OCI-LY3 (cell line): ENCODE results near the gene IL4.

Experiments used
- EZH2phosphoT487 ChIP-seq: fragments of 200-600 bp; shearing (Covaris generic); IDR thresholded peaks from 2 replicates; pipeline ENCODE4 v1.6.1; 2018; ENCODE audit warnings: antibody characterized with exemption, mixed run types, low read depth
- TF ChIP-seq, protein P1 (sequence below): fragments of 200-600, 300-600 bp; sonication (generic); IDR thresholded peaks from 2 replicates; pipeline ENCODE4 v1.5.1; 2014; ENCODE audit warnings: antibody characterized with exemption, low read length, low read depth

GRCh38 chr5:132688536-132689339 is 14.9 kb downstream of the IL4 start:
- TF ChIP-seq, protein P1, sequence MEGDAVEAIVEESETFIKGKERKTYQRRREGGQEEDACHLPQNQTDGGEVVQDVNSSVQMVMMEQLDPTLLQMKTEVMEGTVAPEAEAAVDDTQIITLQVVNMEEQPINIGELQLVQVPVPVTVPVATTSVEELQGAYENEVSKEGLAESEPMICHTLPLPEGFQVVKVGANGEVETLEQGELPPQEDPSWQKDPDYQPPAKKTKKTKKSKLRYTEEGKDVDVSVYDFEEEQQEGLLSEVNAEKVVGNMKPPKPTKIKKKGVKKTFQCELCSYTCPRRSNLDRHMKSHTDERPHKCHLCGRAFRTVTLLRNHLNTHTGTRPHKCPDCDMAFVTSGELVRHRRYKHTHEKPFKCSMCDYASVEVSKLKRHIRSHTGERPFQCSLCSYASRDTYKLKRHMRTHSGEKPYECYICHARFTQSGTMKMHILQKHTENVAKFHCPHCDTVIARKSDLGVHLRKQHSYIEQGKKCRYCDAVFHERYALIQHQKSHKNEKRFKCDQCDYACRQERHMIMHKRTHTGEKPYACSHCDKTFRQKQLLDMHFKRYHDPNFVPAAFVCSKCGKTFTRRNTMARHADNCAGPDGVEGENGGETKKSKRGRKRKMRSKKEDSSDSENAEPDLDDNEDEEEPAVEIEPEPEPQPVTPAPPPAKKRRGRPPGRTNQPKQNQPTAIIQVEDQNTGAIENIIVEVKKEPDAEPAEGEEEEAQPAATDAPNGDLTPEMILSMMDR: no peak
- no peak for TF ChIP-seq EZH2phosphoT487
